Kasumi-1 (cell line): ENCODE results near the gene ZNF619.

Experiments
- DNase-seq, 2 experiments: peaks; one replicate each; lab custom pipeline; 2025; lab: John Stamatoyannopoulos, UW

Gene ZNF619

DNA sequence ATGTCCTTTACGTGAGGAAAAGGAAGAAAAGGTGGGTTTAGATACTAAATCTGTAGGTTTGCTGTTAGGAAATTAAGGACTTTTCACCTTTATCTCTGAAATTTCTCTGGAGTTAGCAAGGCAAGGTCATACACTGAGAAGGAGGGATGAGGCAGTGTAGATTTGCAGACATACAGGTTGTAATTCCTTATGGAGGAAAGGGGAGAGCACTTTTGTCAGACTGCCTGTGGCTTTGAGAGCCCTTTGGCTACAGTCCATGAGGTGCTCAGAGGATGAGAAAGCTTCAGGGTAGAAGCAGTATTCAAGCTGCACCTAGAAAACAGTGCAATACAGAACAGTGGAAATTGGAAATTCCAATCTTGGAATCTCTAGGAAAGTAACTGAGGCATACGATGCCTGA lies 11.5 kb upstream of the ZNF619 start:
- DNase-seq, result no peak

DNA sequence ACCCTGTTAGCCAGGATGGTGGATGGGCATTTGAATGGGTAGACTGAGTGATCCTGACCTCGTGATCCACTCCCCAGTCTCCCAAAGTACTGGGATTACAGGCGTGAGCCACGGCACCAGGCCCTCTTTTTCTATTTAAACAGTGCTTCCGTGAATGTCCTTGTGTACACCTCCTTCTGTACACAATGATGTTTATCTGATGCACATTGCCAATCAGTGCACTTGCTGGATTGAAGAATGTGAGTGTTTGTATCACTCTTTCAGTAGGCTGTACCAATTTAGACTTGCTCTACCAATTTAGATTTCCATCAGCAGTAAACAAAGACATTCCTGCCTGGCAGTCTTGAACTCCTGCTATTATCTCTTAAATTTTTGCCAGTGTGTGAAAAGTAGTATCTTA lies 8.9 kb upstream of the ZNF619 start:
- DNase-seq, result no peak

DNA sequence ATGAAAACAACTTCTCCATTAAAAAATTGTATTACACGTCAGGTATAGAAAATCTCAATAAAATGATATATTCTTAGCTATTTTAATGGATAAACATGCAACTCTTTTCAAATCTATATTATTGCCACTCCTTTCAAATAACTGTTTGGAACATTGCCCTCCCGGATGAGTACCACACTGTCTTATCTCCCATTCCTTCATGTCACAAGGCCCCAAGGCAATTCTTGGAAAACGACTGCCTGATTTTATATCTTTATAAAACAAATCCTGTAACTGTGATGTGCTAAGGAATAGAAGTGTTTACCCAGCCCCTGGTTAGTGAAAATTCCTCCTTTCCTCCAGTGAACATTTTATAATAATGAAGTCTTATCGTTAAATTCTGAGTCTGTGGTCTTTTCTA lies 6.2 kb upstream of the ZNF619 start:
- no peak for DNase-seq

DNA sequence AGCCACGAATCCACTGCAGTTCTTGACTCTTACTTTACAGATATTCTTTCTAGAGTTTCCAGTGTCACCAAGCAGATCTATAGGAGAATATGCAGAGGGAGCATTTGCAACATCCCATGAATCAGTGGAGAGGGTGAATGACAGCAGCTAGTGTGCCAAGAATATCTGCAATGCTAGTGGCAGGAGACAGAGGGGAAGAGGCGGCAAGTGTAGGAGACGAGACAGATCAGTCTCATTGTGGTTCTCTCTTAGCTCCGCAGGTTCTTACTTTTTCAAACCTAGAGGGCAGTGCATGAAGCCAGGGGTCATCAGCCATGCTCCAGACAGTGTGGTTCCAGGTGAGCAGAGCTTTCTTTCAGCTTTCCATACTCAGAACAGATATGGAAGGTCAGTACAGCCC lies 744 bp downstream of the ZNF619 start:
- peak; percentile 26 to 36 for DNase-seq

DNA sequence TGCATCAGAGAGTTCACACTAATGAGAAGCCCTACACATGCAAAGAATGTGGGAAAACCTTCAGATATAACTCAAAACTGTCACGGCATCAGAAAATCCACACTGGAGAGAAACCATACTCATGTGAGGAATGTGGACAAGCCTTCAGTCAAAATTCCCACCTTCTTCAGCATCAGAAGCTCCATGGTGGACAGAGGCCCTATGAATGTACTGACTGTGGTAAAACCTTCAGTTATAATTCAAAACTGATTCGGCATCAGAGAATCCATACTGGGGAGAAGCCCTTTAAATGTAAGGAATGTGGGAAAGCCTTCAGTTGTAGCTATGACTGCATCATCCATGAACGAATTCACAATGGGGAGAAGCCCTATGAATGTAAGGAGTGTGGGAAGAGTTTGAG lies 10.2 kb downstream of the ZNF619 start:
- no peak for DNase-seq

DNA sequence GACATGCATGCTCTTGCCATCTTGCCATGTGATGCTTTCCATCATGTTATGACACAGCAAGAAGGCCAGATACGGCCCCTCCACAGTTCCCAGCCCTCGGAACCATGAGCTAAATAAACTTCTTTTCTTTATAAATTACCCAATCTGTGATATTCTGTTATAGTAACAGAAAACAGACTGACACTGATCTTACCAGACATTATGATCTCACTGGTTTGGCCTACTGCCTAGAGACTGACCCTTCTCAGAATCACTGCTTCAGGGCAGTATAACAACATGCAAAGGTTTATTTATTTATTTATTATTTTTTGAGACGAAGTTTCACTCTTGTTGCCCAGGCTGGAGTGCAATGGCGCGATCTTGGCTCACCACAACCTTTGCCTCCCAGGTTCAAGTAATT lies 14.0 kb downstream of the ZNF619 start:
- DNase-seq, result no peak

DNA sequence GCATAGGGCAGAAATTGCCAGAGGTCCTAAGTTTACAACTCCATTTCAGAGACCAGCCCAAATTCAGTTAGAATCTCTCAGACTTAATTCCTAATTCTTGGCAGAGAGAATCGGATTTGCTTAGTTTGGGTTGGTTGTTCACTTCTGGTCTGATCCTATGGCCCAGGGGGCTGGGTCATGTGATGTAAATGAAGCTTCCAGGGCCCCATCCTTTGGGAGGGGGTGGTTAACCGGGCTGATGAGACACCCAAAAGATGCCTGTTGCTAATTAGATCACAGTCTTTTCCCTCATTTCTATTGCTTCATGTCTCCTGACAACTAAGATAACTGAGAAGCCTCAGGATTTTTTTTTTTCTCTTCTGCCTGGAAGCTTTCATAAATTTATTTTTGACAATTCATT lies 17.8 kb downstream of the ZNF619 start:
- no peak for DNase-seq

DNA sequence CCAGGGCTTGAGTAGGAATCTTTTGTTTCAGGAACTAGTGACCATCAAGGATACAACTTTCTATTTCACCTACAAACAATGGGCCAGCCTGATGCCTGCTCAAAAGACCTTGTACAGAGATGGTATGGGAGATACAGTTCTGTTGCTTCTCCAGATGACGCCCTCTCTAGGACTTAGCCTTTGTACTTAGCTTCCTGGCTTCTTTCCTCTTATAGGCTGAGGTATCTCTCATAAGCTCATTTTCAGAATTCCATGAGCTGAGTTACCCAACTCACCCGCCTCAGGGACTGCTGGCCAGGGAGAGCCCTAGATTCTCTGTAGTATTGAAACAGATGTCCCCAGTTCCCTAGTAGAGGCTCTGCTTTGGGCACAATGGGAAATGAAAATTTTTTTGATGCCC lies 20.4 kb downstream of the ZNF619 start:
- DNase-seq, result no peak

DNA sequence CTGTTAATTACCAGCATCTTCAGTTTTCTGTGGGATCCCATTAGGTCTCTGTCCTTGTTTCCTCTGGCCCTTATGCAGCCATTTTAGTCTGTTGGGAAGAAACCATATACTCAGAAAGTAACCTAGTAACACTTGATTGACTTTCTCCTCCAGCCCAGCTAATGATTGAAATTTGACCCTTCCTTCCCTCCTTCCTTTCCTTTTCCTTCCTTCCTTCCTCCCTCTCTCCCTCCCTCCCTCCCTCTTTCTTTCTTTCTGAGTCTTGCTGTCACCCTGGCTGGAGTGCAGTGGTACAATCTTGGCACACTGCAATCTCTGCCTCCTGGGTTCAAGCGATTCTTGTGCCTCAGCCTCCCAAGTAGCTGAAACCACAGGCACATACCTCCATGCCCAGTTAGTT lies 23.0 kb downstream of the ZNF619 start:
- no peak for DNase-seq

DNA sequence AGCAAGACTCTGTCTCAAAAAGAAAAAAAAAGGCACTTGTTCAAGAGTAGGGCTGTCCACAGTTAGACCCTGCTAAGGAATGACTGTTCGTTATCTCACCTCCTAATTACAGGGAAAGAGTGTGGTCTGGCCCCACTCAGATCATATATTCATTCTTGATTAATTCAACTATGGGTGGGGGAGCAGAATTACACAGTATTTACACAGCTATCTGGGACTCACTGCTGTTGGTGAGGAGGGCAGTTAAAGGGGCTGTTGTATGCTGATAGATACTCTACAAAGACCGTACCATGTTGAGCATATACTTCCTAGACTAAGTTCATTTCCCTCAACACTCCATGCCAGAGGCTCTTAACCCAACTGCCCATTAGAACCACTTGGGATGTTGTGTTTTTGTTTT lies 25.1 kb downstream of the ZNF619 start:
- no peak for DNase-seq

DNA sequence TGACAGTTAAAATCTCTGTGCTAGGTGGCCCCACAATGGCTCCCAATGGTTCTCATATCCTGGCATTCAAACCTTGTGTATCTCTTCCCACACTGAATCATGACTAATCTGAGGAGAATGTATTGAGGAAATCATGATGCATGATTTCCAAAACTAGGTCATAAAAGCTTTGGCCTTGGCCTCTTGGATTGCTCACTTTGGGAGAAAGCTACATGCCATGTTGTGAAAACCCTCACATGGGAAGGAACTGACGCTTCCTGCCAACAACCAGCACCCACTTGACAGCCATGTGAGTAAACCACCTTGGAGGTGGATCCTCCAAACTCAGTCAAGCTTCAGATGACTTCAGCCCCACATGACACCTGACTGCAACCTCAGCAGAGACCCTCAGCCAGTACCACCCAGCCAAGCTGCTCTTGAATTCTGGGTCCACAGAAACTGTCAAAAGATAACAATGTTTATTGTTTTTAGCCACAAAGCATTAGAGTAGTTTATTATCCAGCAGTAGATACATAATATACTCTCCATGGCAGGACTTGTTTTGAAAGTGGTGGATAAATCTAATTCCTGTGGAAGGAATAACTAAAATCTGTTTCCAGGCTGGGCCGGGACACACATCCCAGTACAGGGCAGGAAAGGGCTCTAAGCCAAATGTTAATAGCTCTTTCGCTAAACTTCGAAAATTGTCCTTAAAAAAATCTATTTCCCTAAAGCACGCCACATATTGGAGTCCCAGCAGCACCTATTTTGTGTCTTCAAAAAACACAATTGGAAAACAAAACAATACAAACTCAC lies 27.9 kb downstream of the ZNF619 start:
- DNase-seq, result no peak

DNA sequence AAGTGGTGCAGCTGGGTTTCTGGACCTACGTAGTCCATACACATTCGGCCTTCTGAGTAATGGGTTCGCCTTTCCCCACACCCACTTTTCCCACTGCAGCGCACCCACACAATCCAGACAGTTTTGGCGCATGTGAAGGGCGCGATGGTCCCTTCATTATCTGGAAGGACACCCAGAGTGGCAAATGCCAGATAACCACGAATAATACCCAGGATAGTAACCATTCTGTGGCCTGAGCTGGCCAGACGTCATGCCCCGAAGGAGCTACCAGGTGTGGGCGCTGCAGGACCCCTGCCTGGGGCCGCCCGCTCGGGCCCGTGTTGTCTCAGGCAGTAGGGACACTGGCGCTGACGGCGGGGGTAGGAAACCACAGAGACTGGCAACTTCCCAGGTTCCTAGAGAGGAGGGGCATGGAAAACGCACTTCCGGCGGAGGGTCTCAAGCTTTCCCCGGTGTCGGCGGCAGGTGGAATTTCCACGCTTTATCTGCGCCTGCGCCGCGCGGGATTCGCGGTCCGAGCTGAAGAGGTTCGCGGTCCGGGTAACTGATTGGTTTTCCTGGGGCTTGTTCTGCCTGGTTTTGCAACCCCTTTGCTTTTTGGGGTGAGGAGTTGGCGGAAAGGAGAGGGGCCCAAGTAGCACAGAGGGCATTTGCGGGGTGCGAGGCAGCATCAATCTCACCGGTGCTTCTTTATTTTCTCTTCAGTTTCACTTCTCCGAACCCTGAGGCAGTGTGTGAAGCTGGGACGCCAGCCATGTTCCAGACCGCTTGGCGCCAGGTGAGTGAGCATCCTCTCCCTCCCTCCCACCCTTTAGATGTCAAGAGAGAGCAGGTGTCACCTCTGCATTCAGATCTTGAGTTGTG lies 28.9 kb downstream of the ZNF619 start, which contains the start of gene ZNF620:
Gene ZNF620 (plus strand): TSS at position 441 of the 864 bp plus-strand sequence. CDS start 314 bp downstream, at position 755.
- DNase-seq, result peak; percentile 70 to 79

DNA sequence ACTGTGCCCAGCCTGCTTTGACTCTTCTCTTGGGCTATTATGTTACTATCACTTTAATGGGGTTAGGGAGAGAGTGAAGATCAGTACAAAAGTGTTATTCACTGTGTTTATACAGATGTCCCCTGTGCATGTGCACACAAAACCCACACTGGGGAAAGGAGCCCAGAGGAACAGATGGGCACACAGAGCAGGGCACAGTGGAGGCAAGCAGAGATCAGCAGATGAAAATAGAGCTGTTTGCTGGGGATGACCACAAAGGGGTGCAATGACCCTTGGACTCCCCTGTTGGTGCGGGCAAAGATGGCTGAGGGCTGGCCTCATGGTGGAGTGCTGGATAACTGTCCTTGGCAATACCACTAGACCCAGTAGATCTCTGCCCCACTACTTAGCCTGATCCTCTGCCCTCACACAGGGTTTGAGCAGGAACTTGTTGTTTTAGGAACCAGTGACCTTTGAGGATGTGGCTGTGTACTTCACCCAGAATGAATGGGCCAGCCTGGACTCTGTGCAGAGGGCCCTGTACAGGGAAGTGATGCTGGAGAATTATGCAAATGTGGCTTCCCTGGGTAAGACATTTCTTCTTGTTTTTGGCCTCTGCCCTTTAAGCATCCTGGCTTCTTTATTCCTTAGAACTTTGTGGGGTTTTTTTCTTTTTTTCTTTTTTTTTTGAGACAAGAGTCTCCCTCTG lies 34.3 kb downstream of the ZNF619 start:
- DNase-seq, result no peak

DNA sequence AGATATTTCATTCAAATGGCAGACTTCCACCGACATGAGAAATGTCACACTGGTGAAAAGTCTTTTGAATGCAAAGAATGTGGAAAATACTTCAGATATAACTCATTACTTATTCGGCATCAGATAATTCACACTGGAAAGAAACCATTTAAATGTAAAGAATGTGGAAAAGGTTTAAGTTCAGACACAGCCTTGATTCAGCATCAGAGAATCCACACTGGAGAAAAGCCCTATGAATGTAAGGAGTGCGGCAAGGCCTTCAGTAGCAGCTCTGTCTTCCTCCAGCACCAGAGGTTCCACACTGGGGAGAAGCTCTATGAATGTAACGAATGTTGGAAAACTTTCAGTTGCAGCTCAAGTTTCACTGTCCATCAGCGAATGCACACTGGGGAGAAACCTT lies 39.3 kb downstream of the ZNF619 start:
- DNase-seq, result no peak

DNA sequence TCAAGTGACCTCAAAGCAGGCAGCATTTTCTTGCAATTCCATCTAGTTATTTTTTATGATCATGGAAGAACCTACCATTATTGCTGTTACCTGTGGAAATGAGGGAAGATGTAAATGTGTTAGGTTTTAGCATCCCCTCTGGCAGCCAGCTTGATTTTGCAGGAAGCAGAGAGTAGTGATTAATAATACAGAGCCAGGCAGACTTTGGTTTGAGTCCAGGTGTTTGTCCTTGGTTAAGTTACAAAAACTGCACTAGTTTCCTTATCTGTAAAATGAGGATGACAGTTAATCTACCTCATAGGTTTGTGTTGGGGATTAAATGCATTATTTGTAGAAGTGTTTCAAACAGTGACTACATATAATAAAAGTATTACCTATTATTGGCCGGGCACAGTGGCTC lies 41.1 kb downstream of the ZNF619 start:
- no peak for DNase-seq

DNA sequence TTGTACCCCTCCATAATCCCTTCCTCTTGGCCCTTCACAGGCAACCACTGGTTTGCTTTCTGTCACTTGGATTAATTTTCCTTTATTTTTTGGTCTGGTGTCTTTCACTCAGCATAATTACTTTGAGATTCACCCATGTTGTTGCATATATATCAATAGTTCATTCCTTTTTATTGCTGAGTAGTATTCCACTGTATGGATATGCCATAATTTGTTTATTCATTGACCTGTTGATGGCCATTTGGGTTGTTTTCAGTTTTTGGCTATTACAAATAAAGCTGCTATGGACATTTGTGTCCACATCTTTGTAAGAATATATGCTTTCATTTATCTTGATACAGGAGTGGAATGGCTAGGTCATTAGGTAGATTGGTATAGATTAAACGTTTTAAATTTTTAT lies 41.9 kb downstream of the ZNF619 start:
- DNase-seq, result no peak

DNA sequence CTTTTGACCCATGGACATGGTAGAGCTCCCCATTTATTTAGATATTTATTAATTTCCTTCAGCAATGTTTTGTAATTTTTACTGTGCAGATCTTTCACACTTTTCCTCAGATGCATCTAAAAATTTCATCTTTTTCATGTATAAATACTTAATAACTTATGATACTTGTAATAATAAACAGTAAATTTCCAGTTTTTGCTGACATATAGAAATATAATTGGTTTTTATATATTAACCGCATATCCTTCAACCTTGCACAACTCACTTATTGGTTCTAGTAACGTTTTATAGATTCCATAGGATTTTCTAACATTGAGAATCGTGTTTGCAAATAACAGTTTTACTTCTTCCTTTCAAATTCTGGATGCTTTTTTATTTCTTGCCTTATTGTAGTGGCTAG lies 44.3 kb downstream of the ZNF619 start:
- DNase-seq, result no peak

DNA sequence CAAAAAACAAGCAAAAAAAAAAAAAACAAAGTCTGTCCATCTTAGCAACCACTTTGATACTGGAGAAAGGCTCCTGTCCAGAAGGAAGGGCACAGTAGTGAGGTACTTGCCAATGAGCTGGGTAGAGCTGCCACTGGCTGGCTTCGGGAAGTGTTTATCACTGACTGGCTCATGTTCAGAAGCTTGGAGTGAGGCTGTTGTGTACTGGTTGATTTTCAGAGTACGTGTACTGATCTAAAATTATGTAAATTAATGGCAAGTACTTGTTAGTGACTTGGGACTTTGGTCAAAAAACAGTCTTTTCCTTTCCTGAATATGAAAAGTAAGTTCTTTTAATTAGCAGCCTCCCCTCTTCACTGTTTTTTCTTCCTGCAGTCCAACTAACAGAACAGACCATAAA lies 46.9 kb downstream of the ZNF619 start:
- no peak for DNase-seq

DNA sequence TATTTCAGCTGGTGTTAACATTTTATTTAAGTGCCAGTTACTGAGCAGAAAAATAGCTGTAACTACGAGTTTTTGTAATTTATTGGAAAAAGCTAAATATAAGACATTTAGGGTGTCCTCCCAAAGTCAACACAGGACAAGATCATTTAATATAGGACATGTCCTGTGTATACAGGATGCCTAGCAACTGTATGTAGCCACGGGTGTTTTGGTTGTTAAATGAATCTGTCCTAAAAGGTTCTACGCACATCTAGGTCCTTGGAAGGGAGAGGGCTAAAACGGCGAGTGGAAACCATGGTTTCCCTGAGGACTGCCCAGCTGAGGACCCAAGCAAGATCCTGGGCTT lies 47.3 kb downstream of the ZNF619 start:
- no peak for DNase-seq

DNA sequence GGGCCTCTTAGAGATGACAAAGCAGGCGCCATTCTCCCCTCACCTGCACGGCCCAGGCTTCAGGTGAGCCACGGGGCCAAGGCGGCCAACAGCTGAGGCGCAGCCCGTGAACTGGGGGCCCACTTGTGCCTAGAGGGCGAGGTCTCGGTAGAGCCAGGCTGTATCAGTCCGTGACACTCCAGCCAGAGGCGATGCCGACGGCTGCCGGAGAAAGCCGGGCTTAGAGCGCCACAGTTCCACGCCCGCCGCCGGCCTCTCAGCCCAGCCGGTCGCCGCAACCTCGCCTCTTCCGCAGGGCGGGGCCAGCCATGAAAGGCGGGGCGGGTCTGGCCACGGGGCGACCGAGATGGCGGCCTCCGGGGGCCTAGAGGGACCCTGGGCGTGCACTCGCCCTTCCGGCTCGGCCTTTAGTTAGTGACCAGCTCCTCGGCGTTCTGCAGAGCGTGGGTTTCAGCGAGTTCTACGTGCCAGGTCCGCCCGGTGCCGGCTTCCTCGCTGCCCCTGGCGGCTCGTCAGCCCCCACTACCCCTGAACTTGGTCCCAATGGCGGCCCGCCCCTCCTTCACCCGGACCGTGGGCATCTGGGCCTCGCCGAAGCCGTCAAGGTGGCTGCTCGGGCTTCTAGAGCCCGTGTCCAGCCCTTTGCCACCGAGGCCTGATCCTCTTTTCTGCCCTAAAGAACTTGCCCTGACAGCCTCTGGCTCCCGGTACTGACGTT lies 47.8 kb downstream of the ZNF619 start, which contains the start of gene ZNF621:
Gene ZNF621 (plus strand): TSS at position 393 of the 718 bp plus-strand sequence. CDS start 881 bp downstream, outside the sequence.
- DNase-seq, result peak; percentile 67 to 70

DNA sequence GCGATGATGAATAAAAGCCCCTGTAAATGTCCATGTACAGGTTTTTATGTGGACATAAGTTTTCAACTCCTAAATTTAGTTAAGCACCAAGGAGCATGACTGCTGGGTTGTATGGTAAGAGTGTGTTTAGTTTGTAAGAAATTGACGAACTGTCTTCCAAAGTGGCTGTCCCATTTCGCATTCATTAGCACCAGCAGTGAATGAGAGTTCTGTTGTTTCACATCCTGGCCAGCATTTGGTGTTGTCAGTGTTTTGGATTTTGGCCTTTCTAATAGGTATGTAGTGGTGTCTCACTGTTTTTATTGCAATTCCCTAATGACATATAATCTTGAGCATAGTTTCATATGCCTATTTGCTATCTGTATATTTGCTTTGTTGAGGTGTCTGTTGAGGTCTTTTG lies 51.5 kb downstream of the ZNF619 start:
- no peak for DNase-seq

DNA sequence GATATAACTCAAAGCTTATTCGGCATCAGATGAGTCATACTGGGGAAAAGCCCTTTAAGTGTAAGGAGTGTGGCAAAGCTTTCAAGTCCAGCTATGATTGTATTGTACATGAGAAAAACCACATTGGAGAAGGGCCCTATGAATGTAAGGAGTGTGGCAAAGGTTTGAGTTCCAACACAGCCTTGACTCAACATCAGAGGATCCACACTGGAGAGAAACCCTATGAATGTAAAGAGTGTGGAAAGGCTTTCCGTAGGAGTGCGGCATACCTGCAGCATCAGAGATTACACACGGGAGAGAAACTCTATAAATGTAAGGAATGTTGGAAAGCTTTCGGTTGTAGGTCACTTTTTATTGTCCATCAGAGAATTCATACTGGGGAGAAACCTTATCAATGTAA lies 55.3 kb downstream of the ZNF619 start:
- DNase-seq, result no peak
